Fibroblast of mammary gland (primary cell): ENCODE measurements around the gene ANO2.
"Not testable (repeated sequence)": the region's sequence is repeated elsewhere in the genome, so short reads cannot be mapped to it uniquely, and the experiment has no call there.

Experiments used
- DNase-seq: peaks from one replicate; pipeline ENCODE4 v3.0.0-alpha.2; 2010; ENCODE audit warnings: low read depth
- H3K4me3 ChIP-seq: 2 replicates; pipeline ENCODE4 v1.5.1; 2011; ENCODE audit warnings: low read depth, mild to moderate bottlenecking, low read length, moderate library complexity; ENCODE audit not compliant: control insufficient read depth
- TF ChIP-seq, protein P1 (sequence below): conservative IDR thresholded peaks from 2 replicates; pipeline ENCODE4 v1.5.1; 2011; ENCODE audit warnings: low read depth, low read length, inconsistent platforms; ENCODE audit not compliant: control insufficient read depth, insufficient read depth

The ANO2 gene

GRCh38 chr12:5665615-5666014 is 279.4 kb downstream of the ANO2 start:
- TF ChIP-seq, protein P1, sequence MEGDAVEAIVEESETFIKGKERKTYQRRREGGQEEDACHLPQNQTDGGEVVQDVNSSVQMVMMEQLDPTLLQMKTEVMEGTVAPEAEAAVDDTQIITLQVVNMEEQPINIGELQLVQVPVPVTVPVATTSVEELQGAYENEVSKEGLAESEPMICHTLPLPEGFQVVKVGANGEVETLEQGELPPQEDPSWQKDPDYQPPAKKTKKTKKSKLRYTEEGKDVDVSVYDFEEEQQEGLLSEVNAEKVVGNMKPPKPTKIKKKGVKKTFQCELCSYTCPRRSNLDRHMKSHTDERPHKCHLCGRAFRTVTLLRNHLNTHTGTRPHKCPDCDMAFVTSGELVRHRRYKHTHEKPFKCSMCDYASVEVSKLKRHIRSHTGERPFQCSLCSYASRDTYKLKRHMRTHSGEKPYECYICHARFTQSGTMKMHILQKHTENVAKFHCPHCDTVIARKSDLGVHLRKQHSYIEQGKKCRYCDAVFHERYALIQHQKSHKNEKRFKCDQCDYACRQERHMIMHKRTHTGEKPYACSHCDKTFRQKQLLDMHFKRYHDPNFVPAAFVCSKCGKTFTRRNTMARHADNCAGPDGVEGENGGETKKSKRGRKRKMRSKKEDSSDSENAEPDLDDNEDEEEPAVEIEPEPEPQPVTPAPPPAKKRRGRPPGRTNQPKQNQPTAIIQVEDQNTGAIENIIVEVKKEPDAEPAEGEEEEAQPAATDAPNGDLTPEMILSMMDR = no peak
- DNase-seq = no peak

GRCh38 chr12:5661811-5662210 is 283.2 kb downstream of the ANO2 start:
- no peak overlapping the region for H3K4me3 ChIP-seq
- TF ChIP-seq, protein P1 = no peak
- no peak for DNase-seq

More at GRCh38 chr12:5665615-5666014, 279.4 kb downstream of the ANO2 start:
- H3K4me3 ChIP-seq = no peak overlapping the region

GRCh38 chr12:5660238-5660637 is 284.8 kb downstream of the ANO2 start:
- TF ChIP-seq, protein P1 = no peak
- no peak for DNase-seq
- no peak overlapping the region for H3K4me3 ChIP-seq

DNA sequence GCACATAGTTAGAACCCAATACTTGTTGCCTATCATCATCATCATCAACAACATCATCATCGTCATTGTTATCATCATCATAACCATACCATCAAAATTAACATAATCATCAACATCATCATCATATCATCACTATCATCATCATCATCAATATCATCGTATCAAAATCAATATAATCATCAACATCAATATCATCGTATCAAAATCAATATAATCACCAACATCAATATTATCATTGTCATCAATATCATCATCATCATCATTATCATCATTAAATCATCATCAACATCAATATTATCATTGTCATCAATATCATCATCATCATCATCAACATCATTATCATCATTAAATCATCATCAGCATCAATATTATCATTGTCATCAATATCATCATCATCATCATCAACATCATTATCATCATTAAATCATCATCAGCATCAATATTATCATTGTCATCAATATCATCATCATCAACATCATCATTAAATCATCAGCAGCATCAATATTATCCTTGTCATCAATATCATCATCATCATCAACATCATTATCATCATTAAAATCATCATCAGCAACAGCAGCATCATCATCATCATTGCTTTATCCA is 286.6 kb downstream of the ANO2 start:
- H3K4me3 ChIP-seq, DNase-seq: not testable (repeated sequence)

- H3K4me3 ChIP-seq = no peak overlapping the region
- DNase-seq = no peak
- TF ChIP-seq, protein P1 = no peak
Measured at GRCh38 chr12:5656836-5657235, 288.2 kb downstream of the ANO2 start.

DNA sequence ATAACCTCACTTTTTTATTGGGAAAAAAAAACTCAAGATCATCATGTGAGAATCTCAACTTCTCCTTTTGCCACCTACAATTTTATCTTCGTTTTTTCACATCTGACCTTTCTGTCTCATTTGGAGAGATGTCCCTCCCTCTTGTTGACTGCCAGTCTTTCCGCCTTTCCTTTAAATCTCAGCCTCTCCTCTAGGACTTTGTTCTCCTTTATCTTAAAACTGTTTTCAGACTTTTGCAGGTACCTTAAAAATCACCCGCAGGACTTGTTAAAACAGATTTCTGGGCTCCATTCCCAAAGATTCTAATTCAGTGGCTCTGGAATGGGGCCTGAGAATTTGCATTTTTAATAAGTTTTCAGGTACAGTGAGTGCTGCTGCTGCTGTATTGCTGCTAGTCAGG is 289.9 kb downstream of the ANO2 start:
- DNase-seq = no peak
- TF ChIP-seq, protein P1 = no peak

DNA sequence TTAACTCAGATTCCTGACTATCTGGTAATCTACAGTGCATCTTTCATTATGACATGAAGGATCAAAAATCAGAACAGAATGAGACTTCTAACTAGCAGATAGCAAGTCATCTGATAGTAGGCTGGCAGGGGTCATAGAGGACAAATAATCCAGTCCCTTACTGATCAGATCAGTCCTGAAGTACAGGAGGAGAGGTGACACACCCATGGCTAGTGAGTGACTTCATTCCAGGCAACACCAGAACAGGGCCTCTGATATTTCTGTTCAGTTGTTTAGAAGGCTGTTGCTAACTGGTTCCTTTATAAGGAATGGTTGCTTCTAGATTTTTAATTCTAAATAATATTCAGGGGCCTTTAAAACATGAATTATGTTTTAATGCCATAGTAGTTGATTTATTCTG is 291.0 kb downstream of the ANO2 start:
- DNase-seq = no peak
- H3K4me3 ChIP-seq = no peak overlapping the region
- TF ChIP-seq, protein P1 = no peak

More for the DNA sequence above, 289.9 kb downstream of the ANO2 start:
- no peak overlapping the region for H3K4me3 ChIP-seq
